Endometrial microvascular endothelial cells (primary cell): Measurements from ENCODE around the gene IRGC. TPM values are rescaled to one million over a fixed set of nuclear protein-coding genes. Genes with fewer than 3 reads are reported as not detected.

ENCODE experiments used
- in situ Hi-C: cut with HindIII; loops from 2 replicates; pipeline ENCODE4 v1.10.0; 2017; ENCODE audit warnings: low sequenced_read_pairs, low pct_unique_long_range_greater_than_20kb; ENCODE audit errors: inconsistent ontology term
- total RNA-seq: library from RNA; depleted of rRNA; stranded (reverse); fragments of >200 nt; gene quantifications from one replicate; pipeline ENCODE4 v1.2.3, GENCODE V29; 2015; ENCODE audit errors: inconsistent ontology term

IRGC gene
- total RNA-seq, 1 donor from 2014 or later = not detected

DNA sequence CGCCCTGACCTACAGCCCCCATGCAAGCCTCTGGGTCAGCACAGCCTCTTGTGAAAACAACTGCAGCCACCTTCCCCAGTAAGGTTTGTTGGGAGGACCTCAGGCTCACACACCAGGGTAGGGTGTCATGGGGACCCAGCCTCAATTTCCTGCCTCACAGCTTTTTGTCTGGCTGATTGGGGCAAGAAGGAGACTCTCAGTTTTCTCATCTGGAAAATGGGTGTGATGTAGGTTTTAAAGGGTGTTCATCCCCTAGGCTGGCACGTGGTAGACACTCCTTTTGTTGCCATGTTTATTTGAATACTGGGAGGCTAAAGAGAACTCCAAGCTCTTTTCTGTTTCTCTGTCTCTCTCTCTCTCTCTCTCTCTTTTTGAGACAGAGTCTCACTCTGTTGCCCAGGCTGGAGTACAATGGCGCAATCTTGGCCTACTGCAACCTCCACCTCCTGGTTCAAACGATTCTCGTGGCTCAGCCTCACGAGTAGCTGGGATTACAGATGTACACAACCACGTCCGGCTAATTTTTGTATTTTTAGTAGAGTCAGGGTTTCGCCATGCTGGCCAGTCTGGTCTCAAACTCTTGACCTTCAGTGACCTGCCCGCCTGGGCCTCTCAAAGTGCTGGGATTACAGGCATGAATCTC is 27.7 kb upstream of the IRGC start:
- in situ Hi-C loops = no loop called here

DNA sequence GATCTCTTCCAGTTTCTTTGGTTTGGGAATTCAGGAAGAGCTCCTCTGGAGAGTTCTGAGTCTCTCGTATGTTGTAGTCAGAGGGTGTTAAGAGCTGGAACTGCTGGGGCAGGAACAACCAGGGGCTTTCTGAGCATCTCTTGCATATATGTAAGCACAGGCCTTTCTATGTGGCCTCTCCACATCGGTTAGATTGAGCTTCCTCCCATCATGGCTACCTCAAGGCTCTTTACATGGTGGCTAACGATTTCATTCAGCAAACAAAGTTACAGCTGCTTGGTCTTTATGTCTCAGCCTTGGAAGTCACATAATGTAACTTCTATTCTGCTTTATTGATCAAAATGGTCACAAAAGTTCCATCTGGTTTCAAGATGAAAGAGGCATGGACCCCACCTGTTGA is 25.4 kb upstream of the IRGC start:
- in situ Hi-C loops = no loop called here

DNA sequence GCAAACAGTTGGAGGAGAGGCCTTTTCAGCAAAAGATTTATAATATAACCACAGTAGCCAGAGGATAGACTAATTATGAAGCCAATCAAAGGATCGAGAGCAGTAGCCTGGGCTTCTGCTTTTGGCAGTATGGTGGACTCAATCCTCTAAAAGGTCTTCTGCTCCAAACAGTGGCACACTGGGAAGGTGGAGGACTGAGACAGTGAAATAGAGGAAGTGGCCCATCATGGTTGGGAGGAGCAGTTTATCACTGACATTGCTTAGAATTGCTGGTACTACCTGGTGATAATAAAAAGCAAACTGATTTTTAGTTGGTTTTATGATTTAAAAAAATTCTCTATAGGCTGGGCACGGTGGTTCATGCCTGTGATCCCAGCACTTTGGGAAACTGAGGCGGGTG is 25.0 kb upstream of the IRGC start:
- in situ Hi-C loops = no loop called here

DNA sequence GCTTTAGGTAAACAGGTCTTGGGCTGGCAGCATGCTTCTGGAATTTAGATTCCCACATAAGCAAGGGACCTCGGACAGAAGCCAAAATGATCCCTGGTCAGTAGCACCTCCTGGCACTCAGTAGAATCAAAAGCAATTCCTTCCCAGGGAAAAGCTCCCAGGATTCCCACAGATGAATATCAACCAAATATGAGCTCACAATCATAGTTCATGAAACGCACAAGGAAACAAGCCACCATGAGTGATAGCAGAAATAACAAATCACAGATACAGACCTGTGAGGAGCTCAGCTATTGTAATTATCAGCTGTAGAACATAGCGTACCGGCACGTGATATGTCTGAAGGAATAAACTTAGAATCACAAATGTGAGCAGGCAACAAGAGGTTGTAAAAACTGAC is 24.1 kb upstream of the IRGC start:
- in situ Hi-C loops = no loop called here

DNA sequence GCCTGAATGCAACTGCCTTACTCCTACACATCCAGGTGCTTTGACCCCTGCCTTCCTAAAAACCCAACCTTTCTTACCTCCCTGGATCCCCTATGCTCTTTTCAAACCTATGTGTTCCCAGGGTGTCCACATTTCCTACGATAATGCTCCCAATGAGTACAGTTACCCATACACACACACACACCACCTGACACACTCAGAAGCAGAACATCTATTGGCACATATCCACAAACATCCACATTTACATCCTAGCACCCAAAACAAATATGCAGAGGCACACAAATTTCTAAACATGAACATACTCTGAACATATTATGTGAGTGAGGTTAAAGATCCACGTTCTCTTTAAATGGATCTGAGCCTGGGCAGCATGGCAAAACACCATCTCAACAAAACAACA is 23.5 kb upstream of the IRGC start:
- in situ Hi-C loops = no loop called here

DNA sequence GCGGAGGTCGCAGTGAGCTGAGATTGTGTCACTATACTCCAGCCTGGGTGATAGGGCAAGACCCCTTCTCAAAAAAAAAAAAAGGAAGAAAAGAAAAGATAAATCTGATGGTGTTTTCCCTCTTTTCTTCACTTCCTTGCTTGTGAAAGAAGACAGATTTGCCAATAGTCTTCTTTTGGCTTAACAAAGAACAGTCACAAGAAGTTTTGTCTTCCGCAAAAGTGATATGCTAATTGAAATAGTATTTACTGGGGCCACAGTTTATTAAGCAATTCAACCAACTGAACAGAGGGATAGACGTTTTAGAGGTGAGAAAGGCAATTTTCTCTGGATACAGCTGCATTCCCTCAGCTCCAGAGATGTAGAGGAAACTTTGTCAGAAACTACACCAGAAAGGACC is 23.0 kb upstream of the IRGC start:
- in situ Hi-C loops = no loop called here

DNA sequence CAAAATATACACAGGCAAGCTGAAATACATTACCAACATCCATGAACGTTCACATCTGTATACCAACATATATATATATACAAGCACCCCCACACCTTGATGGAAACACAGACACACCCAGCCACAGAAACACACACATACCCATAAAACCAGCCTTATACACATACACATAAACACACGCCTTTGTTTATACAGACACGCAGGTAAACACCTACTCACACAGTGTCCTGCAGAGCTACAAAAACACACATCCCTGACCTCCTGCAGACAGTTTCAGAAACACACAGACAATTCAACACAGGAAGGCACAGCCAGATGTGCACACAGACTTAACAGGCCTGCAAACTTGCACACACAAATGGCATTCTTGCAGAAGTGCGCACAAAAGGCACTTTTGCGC is 21.3 kb upstream of the IRGC start:
- in situ Hi-C loops = no loop called here

DNA sequence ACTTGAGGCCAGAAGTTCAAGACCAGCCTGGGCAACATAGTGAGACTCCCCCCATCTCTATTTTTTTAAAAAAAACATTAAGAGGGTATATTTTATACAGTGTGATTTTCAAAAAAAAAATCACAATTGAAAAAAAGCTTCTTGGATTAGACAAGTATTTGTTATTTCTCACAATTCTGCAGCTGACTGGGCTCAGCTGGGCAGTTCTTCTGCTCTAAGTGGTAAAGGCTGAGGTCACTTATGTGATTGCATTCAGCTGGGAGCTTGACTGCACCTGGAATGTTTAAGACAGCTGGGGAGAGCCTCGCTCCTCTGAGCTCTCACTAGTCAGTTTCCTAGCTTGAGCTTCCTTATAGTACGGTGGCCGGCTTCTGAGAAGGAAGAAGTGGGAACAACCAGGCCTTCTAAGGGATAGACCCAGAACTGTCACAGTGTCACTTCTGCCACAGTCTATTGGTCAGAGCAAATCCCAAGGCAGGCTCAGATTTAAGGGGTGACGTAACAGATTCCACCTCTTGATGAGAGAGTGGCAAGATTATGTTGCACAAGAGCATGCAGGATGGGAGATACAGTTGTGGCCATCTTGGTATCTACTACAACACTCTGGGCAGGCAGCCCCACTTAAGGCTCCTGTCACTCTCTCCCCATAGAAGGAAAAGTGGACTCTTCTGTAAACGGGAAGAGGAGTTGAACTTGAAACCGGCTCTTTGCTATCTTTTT is 19.7 kb upstream of the IRGC start:
- in situ Hi-C loops = no loop called here

DNA sequence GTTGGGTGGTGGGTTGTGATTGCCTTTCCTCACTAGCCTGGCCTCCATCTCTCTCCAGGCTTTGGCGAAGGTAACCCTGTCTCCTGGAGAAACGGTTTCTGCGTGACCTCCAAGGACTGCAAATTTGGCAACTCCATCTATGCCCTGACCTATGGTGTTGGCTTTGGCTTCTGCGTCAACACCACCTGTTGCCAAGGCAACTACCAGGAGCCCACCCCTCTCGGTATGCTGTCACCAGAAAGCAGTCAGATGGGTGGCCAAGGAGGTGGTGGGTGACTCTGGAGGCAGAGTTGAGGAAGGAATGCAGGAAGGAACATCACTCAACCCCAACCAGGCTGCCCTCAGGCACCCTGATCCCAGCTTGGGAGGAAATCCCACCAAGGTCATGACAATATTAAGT is 18.6 kb upstream of the IRGC start:
- in situ Hi-C loops = no loop called here

DNA sequence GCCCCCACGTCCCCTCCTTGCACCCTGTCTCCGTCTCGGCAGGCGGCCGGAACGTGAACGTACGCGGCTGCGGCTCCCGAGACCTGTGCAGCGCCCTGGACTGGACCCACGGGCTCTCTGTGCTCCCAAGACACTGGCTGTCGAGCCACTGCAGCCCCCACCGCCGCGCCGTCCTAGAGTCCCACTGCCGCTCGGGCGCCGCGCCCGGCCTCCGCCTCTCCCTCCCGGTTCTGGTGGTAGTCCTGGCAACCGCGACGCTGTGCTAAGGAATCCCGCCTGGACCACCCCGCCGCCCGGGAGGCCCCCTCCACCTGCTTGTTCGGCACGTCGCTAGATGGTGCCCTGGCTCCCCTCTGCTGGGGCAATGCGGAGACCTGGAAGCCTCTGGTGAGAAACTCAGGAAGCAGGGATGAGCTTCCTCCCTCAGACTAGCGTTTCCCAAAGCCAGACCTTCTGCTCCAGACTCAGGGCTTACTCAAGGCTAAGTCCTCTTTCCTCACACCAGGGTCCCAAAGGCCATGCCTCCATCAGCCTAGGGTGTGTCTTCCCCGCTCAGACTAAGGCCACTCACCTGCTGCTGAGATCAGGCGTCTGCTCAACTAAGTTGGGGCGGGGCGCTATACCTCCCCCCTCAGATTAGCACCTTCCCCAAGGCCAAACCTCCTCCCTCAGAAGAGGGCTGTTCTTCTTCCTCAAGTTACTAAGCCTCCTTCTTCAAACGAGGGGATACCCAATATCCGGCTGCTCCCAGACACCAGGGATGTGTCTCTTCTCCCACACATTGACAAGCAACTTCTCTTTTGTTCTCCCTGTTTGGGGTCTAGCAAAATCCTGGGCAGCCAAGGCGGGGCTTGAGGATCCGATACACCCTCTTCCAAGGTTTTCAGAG is 16.1 kb upstream of the IRGC start:
- in situ Hi-C loops = no loop called here

DNA sequence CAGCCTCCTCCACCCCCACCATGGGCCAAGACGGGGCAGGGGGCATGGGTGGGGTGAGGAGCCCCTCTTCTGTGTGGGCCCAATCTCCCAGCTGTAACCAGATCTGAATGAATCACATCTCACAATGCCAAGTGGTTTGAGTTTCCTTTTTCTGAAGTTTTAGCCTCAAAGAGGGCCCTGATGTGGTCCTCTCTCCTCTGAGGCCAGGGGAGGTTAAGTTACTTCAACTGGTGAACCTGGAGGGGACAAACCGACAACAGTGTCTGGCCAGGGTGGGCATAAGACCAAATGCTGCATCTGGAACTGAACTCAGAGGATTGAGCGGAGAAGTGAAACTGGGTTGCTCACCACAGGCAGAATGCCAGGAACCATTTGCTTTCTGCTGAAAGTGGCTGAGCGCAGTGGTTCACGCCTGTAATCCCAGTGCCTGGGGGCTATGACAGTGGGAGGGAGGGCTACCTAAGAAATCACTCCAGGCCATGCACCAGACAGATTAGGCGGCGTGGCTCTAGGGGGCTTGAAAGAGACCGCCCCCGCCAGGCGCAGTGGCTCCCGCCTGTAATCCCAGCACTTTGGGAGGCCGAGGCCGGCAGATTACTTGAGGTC is 15.4 kb upstream of the IRGC start:
- in situ Hi-C loops = no loop called here

DNA sequence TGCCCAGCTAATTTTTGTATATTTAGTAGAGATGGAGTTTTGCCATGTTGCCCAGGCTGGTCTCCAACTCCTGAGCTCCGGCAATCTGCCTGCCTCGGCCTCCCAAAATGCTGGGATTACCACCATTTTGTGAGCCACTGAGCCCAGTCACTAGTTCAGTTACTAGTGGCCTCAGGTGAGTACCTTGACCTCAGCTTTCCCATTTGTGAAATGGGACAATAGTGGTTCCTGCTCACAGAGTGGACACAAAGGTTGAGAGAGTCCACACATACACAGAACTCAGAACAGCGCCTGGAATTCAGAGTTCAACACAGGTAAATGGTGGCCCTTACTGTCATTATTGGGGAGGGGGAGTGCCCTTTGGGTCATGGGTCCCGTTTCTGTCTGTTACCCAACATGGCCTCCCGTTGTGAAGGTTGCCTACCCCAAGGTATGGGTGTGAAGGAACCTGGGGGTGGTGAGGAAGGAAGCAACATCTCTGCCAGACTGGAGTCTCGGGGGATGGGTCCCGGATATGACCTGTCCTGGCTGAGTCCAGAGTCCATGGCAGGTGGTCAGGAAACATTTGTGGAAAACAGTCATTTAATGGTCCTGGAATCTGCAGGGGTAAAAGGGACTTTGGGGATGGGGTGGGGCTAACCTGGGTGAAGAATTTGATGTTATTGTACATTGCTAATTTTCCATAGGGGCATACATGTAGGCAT is 11.7 kb upstream of the IRGC start:
- in situ Hi-C loops = no loop called here

DNA sequence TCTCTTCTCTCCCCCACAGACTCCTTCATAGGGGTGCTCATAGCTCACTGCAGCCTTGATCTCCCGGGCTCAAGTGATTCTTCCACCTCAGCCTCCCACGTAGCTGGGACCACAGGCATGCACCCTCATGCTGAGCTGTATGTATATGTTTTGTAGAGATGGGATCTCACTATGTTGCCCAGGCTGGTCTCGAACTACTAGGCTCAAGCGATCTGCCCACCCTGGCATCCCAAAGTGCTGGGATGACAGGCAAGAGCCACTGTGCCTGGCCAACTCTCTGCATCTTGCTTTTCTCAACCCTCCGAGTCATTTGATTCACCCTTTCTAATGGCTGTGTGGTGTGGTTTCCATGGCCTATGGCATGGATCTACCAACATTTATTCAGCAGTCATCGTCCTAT is 10.1 kb upstream of the IRGC start:
- in situ Hi-C loops = no loop called here

DNA sequence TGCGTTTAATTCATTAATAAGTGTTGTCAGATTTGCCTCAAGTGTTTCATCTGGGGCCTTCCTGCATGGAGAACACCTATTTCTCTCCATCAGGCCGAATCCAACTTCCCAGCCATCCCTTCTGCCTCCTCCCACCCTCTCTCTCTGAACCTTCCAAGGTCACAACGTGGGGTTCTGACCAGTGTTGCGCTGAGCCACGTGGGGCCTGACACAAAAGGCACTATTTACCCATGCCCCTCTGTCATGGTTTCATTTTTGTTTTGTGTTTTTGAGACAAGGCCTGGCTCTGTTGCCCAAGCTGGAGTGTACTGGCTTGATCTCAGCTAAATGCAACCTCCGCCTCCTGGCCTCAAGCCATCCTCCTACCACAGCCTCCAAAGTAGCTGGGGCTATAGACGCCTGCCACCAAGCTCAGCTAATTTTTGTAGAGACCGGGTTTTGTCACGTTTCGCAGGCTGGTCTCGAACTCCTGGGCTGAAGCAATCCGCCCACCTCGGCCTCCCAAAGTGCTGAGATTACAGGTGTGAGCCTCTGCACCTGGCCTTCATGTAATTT is 8.6 kb upstream of the IRGC start:
- in situ Hi-C loops = no loop called here

DNA sequence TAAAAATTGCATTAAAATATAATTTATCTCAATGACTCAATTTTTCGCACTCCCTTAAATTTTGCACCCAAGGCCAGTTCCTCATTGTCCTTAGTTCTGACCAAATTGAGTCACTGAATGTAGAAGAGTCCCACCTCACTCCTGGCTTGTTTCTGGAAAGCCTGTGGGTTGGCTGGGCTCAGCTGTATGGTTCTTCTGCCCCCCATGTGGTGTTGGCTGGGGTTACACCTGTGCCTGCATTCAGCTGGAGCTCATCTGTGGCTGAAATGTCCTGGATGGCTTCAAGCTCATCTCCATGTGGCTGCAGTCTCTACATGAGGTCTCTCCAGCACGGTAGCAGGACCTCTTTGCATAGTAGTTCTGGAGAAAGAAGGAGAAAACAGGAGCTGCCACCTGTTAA is 7.2 kb upstream of the IRGC start:
- in situ Hi-C loops = no loop called here

DNA sequence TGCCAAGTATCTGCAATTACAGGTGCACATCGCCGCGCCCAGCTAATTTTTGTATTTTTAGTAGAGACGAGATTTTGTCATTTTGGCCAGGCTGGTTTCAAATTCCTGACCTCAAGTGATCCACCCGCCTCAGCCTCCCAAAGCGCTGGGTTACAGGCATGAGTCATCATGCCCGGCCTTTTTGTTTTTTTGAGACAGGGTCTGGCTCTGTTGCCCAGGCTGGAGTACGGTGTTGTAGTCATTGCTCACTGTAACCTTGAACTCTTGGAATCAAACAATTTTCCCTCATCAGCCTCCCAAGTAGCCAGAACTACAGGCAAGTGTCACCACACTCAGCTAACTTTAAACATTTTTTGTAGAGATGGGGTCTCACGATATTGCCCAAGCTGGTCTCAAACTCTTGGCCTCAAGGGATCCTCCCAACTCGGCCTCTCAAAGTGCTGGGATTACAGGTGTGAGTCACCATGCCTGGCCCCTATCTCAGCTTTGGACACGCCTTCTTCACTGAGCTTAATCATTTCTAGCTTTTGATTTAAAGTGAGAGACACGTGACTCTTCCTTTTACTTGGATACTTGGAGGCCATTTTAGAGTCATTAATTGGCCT is 4.0 kb upstream of the IRGC start:
- in situ Hi-C loops = no loop called here

DNA sequence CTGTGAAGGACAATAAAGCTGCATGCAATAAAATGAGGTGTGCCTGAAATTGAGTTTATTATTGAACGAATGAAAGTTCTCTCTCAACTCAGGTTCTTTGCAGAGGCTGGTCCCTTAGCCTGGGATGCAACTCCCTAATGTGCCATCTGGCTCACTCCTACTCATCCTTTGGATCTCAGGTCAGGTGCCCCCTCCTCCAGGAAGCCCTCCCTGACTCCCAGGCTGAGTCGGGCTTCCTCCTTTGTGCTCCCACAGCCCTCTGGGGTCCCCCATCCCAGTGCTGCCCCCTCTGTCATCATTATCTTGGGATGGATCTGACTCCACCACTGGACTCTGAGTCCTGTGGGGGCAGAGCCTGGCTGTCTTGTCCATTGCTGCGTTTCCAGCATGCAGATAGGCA is 2.7 kb upstream of the IRGC start:
- in situ Hi-C loops = no loop called here

DNA sequence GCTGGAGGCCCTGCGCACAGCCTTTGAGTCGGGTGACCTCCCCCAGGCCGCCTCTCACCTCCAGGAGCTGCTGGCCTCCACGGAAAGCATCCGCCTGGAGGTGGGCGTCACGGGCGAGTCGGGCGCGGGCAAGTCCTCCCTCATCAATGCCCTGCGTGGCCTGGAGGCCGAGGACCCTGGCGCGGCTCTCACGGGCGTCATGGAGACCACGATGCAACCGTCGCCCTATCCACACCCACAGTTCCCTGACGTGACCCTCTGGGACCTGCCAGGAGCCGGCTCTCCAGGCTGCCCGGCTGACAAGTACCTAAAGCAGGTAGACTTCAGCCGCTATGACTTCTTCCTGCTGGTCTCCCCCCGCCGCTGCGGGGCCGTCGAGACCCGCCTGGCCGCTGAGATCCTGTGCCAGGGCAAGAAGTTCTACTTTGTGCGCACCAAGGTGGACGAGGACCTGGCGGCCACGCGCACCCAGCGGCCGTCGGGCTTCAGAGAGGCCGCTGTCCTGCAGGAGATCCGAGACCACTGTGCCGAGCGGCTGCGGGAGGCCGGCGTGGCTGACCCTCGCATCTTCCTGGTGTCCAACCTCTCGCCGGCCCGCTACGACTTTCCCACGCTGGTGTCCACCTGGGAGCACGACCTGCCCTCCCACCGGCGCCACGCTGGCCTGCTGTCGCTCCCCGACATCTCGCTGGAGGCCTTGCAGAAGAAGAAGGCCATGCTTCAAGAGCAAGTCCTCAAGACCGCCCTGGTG is 2.9 kb downstream of the IRGC start:
- in situ Hi-C loops = no loop called here
